T-helper 2 cell treated with Interferon-gamma antibody and Interleukin-4, amounts not matched to agents 100 ng/mL and 5 ng/mL, for 36 hours (primary cell): ENCODE results near the gene PCDH15. TPM values are rescaled to one million over a fixed set of nuclear protein-coding genes. Genes with fewer than 3 reads are reported as not detected.
"Not testable (repeated sequence)": the region's sequence is repeated elsewhere in the genome, so short reads cannot be mapped to it uniquely, and the experiment has no call there.

Source experiments
- intact Hi-C: fragments of 100-400 bp; cut with micrococcal nuclease; formaldehyde crosslinking; loops from one replicate; pipeline ENCODE4 v1.15.1; 2023
- total RNA-seq: library from RNA; stranded (reverse); gene quantifications from 2 replicates; pipeline ENCODE4 v1.2.3, GENCODE V29; 2022

PCDH15 gene
- total RNA-seq, 1 donor from 2014 or later, result not detected

GRCh38 chr10:54002077-54002476, 799.0 kb downstream of the PCDH15 start:
- intact Hi-C loops, result no loop called here

DNA sequence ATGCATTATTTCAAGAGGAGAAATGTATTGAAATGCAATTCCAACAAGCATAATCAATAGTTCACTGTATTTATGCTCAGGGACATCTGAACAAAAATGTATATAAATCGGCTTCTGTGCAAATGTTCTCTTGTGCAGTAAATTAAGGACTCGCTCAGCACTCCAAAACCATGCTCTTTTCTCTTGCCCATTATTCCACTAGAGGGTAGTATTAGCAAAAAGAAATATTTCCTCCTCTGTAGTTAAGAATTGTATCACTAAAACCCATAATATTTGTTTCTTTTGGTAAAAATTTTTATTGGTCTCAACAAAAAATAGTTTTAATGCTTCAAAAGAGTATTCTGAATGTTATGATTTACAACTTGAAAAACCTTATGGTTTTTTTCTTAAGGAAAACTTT, 803.1 kb downstream of the PCDH15 start:
- intact Hi-C loops, result no loop called here

DNA sequence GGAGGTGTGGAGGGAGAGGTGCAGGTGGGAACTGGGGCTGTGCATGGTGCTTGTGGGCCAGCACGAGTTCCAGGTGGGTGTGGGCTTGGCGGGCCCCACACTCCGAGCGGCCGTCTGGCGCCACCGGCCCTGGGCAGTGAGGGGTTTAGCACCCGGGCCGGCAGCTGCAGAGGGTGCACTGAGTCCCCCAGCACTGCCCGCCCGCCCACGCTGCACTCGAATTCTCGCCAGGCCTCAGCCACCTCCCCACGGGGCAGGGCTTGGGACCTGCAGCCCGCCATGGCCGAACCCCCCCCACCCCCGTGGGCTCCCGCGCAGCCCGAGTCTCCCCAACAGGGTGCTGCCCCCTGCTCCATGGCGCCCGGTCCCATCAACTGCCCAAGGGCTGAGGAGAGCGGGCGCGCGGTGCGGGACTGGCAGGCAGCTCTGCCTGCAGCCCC, 810.2 kb downstream of the PCDH15 start:
- intact Hi-C loops, result no loop called here

- intact Hi-C loops, result no loop called here
Observed at GRCh38 chr10:53983431-53983830, 817.6 kb downstream of the PCDH15 start.

DNA sequence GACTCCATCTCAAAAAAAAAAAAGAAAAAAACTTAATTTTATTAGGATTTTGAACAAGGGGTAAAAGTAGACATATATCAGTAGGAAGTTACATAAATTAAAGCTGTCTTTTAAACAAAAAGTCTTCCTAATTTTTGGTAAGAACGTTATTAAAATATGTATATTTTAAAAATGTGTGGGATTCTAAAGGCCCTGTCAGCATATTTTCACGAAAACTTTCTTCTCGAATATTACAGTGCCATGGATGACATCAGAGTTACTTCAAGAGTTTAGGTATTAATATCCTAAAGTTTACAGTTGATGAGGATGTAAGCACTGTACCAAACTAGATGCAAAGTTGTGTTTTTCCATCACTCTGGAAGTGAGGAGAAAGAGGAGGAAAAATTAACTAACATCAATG, 820.8 kb downstream of the PCDH15 start:
- intact Hi-C loops, result no loop called here

- intact Hi-C loops, result no loop called here
Observed at GRCh38 chr10:53978301-53978700, 822.7 kb downstream of the PCDH15 start.

GRCh38 chr10:53977267-53977666, 823.8 kb downstream of the PCDH15 start:
- intact Hi-C loops, result no loop called here

GRCh38 chr10:53957401-53957800, 843.6 kb downstream of the PCDH15 start:
- intact Hi-C loops, result no loop called here

GRCh38 chr10:53955091-53955490, 845.9 kb downstream of the PCDH15 start:
- intact Hi-C loops, result no loop called here

DNA sequence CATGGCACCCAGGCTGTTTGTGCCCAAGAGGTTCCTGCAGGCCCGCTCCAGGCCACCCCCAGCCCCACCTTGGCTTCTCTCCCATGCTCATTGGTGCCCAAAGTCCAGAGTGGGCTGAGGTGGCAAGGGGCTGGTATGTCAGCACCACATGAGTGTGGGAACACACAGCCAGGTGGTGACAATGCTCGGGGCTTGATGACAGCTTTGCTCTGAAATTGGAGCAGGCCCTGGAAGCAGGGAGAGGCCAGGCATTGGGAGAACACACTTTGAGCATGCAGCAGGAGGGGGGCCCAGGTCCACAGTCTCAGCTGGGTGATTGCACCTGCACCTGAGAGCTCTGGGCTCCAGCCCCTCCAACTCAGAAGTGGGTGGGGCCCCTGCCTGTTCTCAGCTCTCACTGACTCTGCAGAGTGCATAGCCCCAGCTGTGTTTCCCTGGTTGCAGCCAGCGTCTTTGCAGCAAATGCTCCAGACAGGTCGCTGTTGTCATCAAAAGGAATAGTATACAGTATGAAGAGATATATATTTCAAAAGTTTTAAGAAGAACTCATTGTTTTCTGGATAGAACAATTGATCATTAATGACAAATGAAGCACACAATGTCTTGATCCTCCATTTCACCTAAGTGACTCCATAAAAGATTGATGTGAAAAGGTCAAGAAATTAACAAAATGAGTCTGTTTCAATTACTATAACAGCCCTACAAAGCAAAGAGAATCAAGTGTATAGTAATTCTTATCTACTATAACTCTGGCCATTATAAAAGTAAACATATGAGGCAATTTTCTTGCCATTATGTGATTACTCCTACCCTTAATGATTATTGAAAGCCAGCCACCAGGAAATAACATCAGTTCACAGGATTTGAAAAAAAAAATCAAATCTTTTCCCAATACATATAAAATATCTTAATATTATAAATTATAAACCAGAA, 848.1 kb downstream of the PCDH15 start:
- intact Hi-C loops, result no loop called here

DNA sequence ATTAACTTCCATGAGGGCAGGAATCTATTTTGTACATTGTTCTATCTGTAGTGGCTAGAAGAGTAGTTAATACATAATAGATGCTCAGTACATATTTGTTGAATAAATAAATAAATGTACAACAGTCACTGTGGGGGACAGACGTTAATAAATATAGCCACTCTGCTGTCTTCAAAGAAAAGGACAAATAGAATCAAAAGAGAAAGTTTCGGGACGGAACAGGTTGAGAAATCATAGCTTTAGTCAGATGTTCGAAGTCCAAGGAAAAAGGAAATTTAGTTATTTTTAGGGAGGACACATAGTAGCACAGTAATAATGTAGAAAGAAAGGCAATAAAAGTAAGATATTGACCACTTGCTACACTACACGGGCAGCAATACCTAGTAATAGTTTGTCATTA, 861.4 kb downstream of the PCDH15 start:
- intact Hi-C loops, result no loop called here

DNA sequence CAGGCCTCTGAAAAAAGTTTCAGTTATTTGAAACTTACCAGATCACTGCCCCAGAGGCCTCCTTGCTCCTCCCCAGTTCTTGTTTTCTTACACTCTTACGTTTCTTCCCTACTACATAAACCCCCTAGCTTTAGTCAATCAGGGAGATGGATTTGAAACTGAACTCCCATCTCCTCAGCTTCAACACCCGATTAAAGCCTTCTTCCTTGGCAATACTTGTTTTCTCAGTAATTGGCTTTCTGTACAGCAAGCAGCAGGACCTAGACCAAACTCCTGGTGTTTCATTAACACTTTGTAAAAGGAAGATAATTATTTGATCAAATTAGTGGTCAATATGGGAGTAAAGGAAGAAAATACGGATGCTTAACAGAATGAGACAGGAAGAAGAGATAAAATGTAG, 870.4 kb downstream of the PCDH15 start:
- intact Hi-C loops, result no loop called here

GRCh38 chr10:53924051-53924700, 876.9 kb downstream of the PCDH15 start:
- intact Hi-C loops, result not testable (repeated sequence)

DNA sequence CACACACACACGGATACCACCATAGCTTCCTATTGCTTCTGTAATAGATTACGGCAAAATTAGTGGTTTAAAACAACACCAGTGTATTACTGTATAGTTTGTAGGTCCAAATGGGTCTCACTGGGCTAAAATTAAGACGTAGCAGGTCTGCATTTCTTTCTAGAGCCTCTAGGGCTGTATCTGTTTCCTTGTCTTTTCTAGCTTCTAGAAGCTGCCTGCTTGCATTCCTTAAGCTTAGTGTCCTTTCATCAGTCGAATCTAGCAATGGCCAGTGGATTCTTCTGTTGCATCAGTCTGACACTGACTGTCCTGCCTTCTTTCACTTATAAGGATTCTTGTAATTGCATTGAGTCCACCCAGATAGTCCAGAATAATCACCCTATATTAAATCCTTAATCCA, 882.3 kb downstream of the PCDH15 start:
- intact Hi-C loops, result no loop called here

GRCh38 chr10:53909791-53910190, 891.2 kb downstream of the PCDH15 start:
- intact Hi-C loops, result no loop called here

DNA sequence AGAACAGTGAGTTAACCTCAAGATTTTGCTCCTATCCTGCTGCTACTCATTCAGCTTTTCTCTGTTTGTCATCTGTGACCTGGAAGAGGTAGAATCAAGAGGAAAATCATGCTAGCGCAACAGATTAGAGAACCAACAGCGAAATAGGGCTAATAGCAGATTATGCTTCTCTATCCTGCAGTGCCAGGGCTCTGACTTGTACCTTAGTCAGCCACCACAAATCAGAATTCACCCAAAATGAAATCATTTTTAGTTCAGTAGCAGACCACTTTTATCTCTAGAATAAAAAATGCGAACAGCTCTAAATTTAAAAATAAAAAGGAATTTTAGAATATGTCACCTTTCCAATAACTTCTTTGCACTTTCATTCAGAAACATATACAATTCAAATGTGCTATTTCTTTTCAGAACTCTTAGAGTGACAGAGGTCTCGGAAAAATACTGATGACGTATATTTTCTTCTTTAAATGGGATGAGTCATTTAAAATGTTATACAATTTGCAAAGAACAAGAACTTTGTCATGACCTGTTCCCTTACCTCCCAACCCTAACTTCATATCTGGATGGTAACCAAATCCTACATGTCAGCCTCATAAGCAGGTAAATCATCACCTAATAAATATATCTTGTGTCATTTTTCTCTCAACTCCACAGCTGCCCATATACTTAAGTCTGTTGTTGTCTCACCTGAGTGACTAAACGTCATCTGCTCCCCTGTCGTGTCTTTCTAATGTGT, 896.4 kb downstream of the PCDH15 start:
- intact Hi-C loops, result no loop called here

- intact Hi-C loops, result no loop called here
Observed at GRCh38 chr10:53903756-53904155, 897.3 kb downstream of the PCDH15 start.

DNA sequence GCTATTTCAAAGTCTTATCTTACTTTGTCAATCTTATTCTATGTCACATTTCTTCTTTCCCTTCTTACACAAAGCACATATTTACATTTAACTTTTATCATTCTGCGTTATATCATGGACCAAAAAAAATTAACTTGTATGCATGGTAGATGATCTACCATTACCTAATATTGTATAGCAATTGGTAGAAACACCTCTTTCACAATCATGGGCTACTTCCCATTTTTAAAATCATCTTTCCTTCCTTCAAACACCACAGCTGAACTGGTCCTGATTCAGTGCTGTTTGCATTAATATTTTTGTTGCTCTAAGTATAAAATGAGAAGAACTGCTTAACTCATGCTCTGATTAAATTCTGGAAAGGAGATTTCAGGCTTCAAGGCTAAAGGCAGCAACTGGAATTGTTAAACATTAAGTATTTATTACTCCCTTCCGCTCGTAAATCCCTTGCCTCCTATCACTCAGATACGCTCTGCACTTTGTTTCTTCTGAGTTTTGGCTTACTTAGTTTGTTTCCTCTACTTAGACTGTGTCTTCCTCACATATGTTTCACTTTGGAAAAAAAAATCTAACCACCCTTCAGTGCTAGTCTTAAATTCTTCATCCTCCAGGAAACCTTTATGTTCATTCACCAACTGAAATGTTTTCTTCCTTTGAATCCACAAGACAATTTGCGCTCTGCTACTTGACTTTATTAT, 901.4 kb downstream of the PCDH15 start:
- intact Hi-C loops, result loop anchor here (10.0 kb wide), 1 partner anchor 65 kb away; no protein-coding TSS in a partner anchor

- intact Hi-C loops, result loop anchor here (10.0 kb wide), 1 partner anchor 64 kb away; no protein-coding TSS in a partner anchor
Observed at GRCh38 chr10:53898532-53898931, 902.5 kb downstream of the PCDH15 start.

DNA sequence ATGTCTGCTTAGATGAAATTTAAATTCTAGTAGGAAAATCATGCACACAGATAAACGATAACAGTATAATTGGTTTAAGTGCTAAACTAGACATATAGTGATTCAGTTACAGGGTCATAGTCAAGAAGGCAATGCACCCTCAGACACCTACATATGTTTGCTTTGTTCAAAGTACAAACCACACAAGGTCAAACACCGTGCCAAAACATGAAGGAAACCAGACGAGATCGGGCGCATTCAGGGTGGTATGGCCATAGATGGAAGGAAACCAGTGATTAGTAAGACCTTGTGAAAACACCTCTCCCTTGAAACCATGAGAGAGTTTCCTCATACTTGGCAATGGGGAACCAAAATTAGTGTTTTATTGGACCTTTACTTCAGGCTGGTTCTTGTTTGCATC, 906.9 kb downstream of the PCDH15 start:
- intact Hi-C loops, result loop anchor here (10.0 kb wide), 1 partner anchor 59 kb away; no protein-coding TSS in a partner anchor

- intact Hi-C loops, result loop anchor here (10.0 kb wide), 1 partner anchor 58 kb away; no protein-coding TSS in a partner anchor
Observed at GRCh38 chr10:53893061-53893460, 908.0 kb downstream of the PCDH15 start.
